AG20443 (cell line): ENCODE results near the gene FPGS.
A peak's percentile ranks its signal among the peaks of the same experiment; 100 is the strongest.
"Not testable (repeated sequence)": the region's sequence is repeated elsewhere in the genome, so short reads cannot be mapped to it uniquely, and the experiment has no call there.

ENCODE experiments used
- DNase-seq: peaks from one replicate; pipeline ENCODE4 v3.0.0; 2012; ENCODE audit warnings: low spot score, mixed read lengths

Gene FPGS

GRCh38 chr9:127838375-127839078 is 35.8 kb downstream of the FPGS start:
- DNase-seq: peak; percentile 94

- no peak for DNase-seq
Observed at GRCh38 chr9:127841087-127841835, 38.6 kb downstream of the FPGS start.

- no peak for DNase-seq
Observed at GRCh38 chr9:127844821-127845359, 42.2 kb downstream of the FPGS start.

GRCh38 chr9:127845619-127846018 is 42.9 kb downstream of the FPGS start:
- not testable (repeated sequence) for DNase-seq

- DNase-seq: no peak
Observed at GRCh38 chr9:127846443-127847177, 43.9 kb downstream of the FPGS start.

GRCh38 chr9:127847178-127847510 is 44.5 kb downstream of the FPGS start:
- no peak for DNase-seq

- no peak for DNase-seq
Observed at GRCh38 chr9:127847833-127848755, 45.4 kb downstream of the FPGS start.

- DNase-seq: no peak
Observed at GRCh38 chr9:127848756-127849504, 46.2 kb downstream of the FPGS start.

- no peak for DNase-seq
Observed at GRCh38 chr9:127850286-127850830, 47.7 kb downstream of the FPGS start.

GRCh38 chr9:127852829-127853228 is 50.1 kb downstream of the FPGS start:
- no peak for DNase-seq

- peak; percentile 56 for DNase-seq
Observed at GRCh38 chr9:127853312-127854183, 50.9 kb downstream of the FPGS start.

- peak; percentile 85 for DNase-seq
Observed at GRCh38 chr9:127854184-127854806, 51.6 kb downstream of the FPGS start, which contains the start of gene ENG. Gene ENG (minus strand): TSS chr9:127854658. CDS start chr9:127854355, 303 bp downstream.

- DNase-seq: no peak
Observed at GRCh38 chr9:127854960-127855359, 52.3 kb downstream of the FPGS start.

- no peak for DNase-seq
Observed at GRCh38 chr9:127855522-127855921, 52.8 kb downstream of the FPGS start.

GRCh38 chr9:127856094-127856728 is 53.5 kb downstream of the FPGS start:
- no peak for DNase-seq

- no peak for DNase-seq
Observed at GRCh38 chr9:127856729-127857116, 54.0 kb downstream of the FPGS start.

GRCh38 chr9:127857278-127857677 is 54.6 kb downstream of the FPGS start:
- DNase-seq: no peak

- DNase-seq: no peak
Observed at GRCh38 chr9:127858041-127858512, 55.4 kb downstream of the FPGS start.
